Gastroesophageal sphincter (tissue), 4 donors: Measurements from ENCODE around the gene BASP1. TPM values are rescaled to one million over a fixed set of nuclear protein-coding genes. Genes with fewer than 3 reads are reported as not detected.
A peak's percentile ranks its signal among the peaks of the same experiment; 100 is the strongest.

Experiments used
- ATAC-seq: fragments of 150-250 bp; one replicate; pipeline ENCODE4 v1.9.1; 2016; ENCODE audit warnings: mild to moderate bottlenecking, moderate library complexity
- H3K27ac ChIP-seq, 4 donors: fragments of 200-600 bp; sonication (generic) in 3 of 4; 1 replicate in 3 of 4; 2 replicates in 1 of 4; pipeline ENCODE4 v1.5.1; 2016 to 2019
- H3K27me3 ChIP-seq: fragments of 200-600 bp; sonication (generic); one replicate; pipeline ENCODE4 v1.5.1; 2019
- H3K36me3 ChIP-seq, 2 donors: fragments of 200-600 bp; sonication (generic); one replicate each; pipeline ENCODE4 v1.5.1; 2019; ENCODE audit warnings: control low read depth in 1 of 2
- H3K4me1 ChIP-seq, 3 donors: fragments of 200-600 bp; sonication (generic); 1 replicate in 2 of 3; 2 replicates in 1 of 3; pipeline ENCODE4 v1.5.1; 2016 to 2019; ENCODE audit warnings: control low read depth in 2 of 3
- H3K4me3 ChIP-seq, 2 donors: fragments of 200-600 bp; sonication (generic); one replicate each; pipeline ENCODE4 v1.5.1; 2019; ENCODE audit warnings: mild to moderate bottlenecking in 1 of 2, moderate library complexity in 1 of 2
- H3K9me3 ChIP-seq, 3 donors: fragments of 200-600 bp; sonication (generic); one replicate each; pipeline ENCODE4 v1.5.1; 2017 to 2019; ENCODE audit warnings: control low read depth in 2 of 3
- EP300 ChIP-seq: sonication (generic); formaldehyde crosslinking; IDR thresholded peaks from one replicate; pipeline ENCODE4 v1.6.1; 2017; ENCODE audit warnings: antibody characterized with exemption, mild to moderate bottlenecking
- POLR2A ChIP-seq, 2 donors: fragments of 450-650 bp; IDR thresholded peaks; one replicate each; pipeline ENCODE4 v1.6.1; 2017; ENCODE audit warnings: antibody characterized with exemption in 2 of 2, mild to moderate bottlenecking in 2 of 2, moderate library complexity in 1 of 2
- POLR2AphosphoS5 ChIP-seq: sonication (generic); formaldehyde crosslinking; IDR thresholded peaks from one replicate; pipeline ENCODE4 v1.6.1; 2017; ENCODE audit warnings: antibody characterized with exemption
- WGBS, 2 donors: methylation state at CpG; one replicate each; pipeline ENCODE4 v1.1.5; 2018; ENCODE audit warnings: low coverage in 1 of 2; 5-methylcytosine and 5-hydroxymethylcytosine counted together
- total RNA-seq, 4 donors: library from RNA; depleted of rRNA; stranded (reverse); fragments of >200 nt; gene quantifications; one replicate each; pipeline ENCODE4 v1.1.0, GENCODE V29; 2016
- TF ChIP-seq, protein P1 (sequence below), 4 experiments: fragments of 200-600 bp in 2 of 4; fragments of 450-650 bp in 2 of 4; sonication (generic) in 1 of 4; IDR thresholded peaks; one replicate each; pipeline ENCODE4 v1.5.1; 2017 to 2019; ENCODE audit warnings: antibody characterized with exemption in 4 of 4, mild to moderate bottlenecking in 2 of 4, moderate library complexity in 2 of 4

BASP1 gene, protein sequence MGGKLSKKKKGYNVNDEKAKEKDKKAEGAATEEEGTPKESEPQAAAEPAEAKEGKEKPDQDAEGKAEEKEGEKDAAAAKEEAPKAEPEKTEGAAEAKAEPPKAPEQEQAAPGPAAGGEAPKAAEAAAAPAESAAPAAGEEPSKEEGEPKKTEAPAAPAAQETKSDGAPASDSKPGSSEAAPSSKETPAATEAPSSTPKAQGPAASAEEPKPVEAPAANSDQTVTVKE
- 10 to 100 TPM in 1 of 4 donors, 1 to 10 TPM in 2, under 1 TPM in 1; 0.31 to 12.9 (median 5.5) TPM for total RNA-seq

DNA sequence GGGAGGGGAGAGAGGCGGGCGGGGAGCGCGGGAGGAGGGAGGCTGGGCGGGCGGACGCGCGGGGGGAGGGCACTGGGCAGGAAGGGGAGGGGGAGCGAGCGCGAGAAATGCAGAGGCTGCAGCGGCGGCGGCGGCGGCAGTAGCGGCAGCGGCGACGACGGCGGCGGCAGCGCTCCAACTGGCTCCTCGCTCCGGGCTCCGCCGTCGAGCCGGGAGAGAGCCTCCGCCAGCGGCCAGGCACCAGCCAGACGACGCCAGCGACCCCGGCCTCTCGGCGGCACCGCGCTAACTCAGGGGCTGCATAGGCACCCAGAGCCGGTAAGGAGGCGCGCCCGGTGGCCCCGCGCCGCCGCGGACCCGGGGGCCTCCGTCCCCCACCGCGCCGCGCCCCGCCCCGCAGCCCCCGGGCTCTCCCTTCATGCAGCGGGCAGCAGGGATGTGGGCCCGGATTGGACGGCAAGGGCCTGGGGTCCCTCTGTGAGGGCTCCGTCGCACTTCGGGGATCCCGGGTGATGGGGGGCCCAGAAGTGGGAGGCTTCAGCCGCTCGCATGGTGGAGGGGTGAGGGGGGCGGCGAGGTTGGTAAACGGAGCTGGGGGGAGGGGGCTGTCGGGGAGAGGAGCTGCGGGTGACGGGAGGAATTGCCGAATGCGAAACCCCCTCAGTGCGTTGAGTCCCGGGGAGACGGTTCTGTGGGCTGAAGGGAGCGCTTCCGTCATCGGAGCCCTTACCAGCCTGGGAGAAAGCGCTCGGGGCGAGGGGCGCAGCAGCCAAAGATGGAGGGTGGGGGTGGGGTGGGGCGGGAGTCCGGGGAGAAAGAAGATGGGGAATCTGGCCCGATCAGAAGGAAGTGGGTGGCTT lies at the start of gene BASP1:
TSS of gene BASP1 (plus strand) at position 139 of the 860 bp plus-strand sequence. CDS start 57,586 bp downstream, outside the sequence.
- WGBS, 2 donors: 0 to 7% methylated on average over 8 to 9 of the region's 89 CpGs
- peaks cover 78% of the 10 kb centered on the region for H3K27me3 ChIP-seq

GRCh38 chr5:17169507-17169906 lies 47.9 kb upstream of the BASP1 start:
- no peaks in the 10 kb centered on the region for H3K9me3 ChIP-seq
- H3K27me3 ChIP-seq: no peaks in the 10 kb centered on the region
- H3K27ac ChIP-seq: no peak overlapping the region
- no peaks in the 10 kb centered on the region for H3K36me3 ChIP-seq
- peak; percentile 46 for ATAC-seq
- peaks cover 0 to 7% (median 0%) of the 10 kb centered on the region in 3 donors for H3K4me1 ChIP-seq
- WGBS, 2 donors: 8 to 12% methylated on average over 2 of the region's 2 CpGs
- H3K4me3 ChIP-seq: no peak overlapping the region
- peak; percentile 42 for TF ChIP-seq POLR2AphosphoS5
- TF ChIP-seq, protein P1, sequence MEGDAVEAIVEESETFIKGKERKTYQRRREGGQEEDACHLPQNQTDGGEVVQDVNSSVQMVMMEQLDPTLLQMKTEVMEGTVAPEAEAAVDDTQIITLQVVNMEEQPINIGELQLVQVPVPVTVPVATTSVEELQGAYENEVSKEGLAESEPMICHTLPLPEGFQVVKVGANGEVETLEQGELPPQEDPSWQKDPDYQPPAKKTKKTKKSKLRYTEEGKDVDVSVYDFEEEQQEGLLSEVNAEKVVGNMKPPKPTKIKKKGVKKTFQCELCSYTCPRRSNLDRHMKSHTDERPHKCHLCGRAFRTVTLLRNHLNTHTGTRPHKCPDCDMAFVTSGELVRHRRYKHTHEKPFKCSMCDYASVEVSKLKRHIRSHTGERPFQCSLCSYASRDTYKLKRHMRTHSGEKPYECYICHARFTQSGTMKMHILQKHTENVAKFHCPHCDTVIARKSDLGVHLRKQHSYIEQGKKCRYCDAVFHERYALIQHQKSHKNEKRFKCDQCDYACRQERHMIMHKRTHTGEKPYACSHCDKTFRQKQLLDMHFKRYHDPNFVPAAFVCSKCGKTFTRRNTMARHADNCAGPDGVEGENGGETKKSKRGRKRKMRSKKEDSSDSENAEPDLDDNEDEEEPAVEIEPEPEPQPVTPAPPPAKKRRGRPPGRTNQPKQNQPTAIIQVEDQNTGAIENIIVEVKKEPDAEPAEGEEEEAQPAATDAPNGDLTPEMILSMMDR (IDR thresholded peaks at IDR 0.05): no peak

More for the DNA sequence above, at the start of gene BASP1:
- Histone ChIP-seq H3K36me3 (no peaks in the 10 kb centered on the region), H3K27ac (peak within 1 kb of the TSS in 1 of 4 donors; percentile 51), H3K4me3 (peak within 1 kb of the TSS; percentile 0 to 55), H3K4me1 (peaks cover 0 to 31% (median 3%) of the 10 kb centered on the region in 3 donors), H3K9me3 (no peaks in the 10 kb centered on the region)
- TF ChIP-seq, protein P1 (IDR thresholded peaks at IDR 0.05): no peak
- TF ChIP-seq POLR2A (IDR thresholded peaks at IDR 0.05): peak in 1 of 2 donors; percentile 23
- TF ChIP-seq POLR2AphosphoS5: no peak
- ATAC-seq: peak; percentile 52

GRCh38 chr5:17172791-17173190 lies 44.6 kb upstream of the BASP1 start:
- H3K4me3 ChIP-seq: no peak overlapping the region
- no peak for ATAC-seq
- 67 to 94% methylated on average over 3 of the region's 3 CpGs for WGBS, 2 donors

DNA sequence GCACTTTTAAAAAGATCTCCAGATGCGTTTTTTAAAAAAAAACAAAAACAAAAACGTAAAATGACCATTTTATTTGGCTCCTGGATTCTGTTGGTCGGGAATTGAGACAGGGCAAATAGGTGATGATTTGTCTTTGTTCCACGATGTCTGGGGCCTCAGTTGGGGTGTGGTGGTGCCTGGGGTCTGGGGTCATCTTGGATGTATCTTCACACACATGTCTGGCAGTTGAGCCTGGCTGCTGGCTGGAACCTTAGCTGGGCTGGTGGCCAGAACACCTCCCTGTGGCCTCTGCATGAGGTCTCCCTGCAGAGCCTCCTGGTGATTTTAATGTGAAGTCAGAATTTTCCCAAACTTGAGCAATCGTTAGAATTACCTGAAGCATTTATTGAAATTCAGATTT lies 42.5 kb upstream of the BASP1 start:
- no peaks in the 10 kb centered on the region for H3K9me3 ChIP-seq
- TF ChIP-seq POLR2A (IDR thresholded peaks at IDR 0.05) (no peak), EP300 (no peak), POLR2AphosphoS5 (no peak)
- TF ChIP-seq, protein P1 (IDR thresholded peaks at IDR 0.05): no peak
- no peaks in the 10 kb centered on the region for H3K27me3 ChIP-seq
- H3K27ac ChIP-seq: no peak overlapping the region
- H3K36me3 ChIP-seq: no peaks in the 10 kb centered on the region
- no peak overlapping the region for H3K4me3 ChIP-seq
- no peak for ATAC-seq
- WGBS, 2 donors: 69 to 86% methylated on average over 4 of the region's 5 CpGs
- H3K4me1 ChIP-seq: peaks cover 0 to 3% (median 0%) of the 10 kb centered on the region in 3 donors

More at GRCh38 chr5:17172791-17173190, 44.6 kb upstream of the BASP1 start:
- TF ChIP-seq EP300 (no peak), POLR2A (IDR thresholded peaks at IDR 0.05) (no peak)
- no peak overlapping the region for H3K27ac ChIP-seq
- H3K36me3 ChIP-seq: no peaks in the 10 kb centered on the region
- H3K9me3 ChIP-seq: no peaks in the 10 kb centered on the region
- H3K4me1 ChIP-seq: peaks cover 0 to 7% (median 0%) of the 10 kb centered on the region in 3 donors
- no peaks in the 10 kb centered on the region for H3K27me3 ChIP-seq

- Histone ChIP-seq H3K36me3 (no peaks in the 10 kb centered on the region), H3K27ac (no peak overlapping the region), H3K4me3 (no peak overlapping the region), H3K9me3 (no peaks in the 10 kb centered on the region), H3K27me3 (no peaks in the 10 kb centered on the region), H3K4me1 (no peaks in the 10 kb centered on the region)
- ATAC-seq: no peak
- WGBS, 2 donors: 33 to 70% methylated on average over 3 to 6 of the region's 6 CpGs
- TF ChIP-seq EP300 (no peak), POLR2A (IDR thresholded peaks at IDR 0.05) (no peak), POLR2AphosphoS5 (no peak)
- TF ChIP-seq, protein P1 (IDR thresholded peaks at IDR 0.05): no peak
Observed at GRCh38 chr5:17177501-17178372, 39.7 kb upstream of the BASP1 start.
